ENCODE measurements around the gene NEK10.

GRCh38 chr3:27176256-27176655 is 192.9 kb downstream of the NEK10 start:
- no peak for TF ChIP-seq CTCF (IDR thresholded peaks at IDR 0.05; ENCODE audit: low read length)
- TF ChIP-seq EZH2 (optimal IDR thresholded peaks at IDR 0.05; ENCODE audit: low read depth, low read length): no peak

All from MM.1S (cell line).